CD14-positive monocyte (primary cell): Measurements from ENCODE around the gene KLHDC7B. TPM values are rescaled to one million over a fixed set of nuclear protein-coding genes. Genes with fewer than 3 reads are reported as not detected.

Experiments used
- DNase-seq, 3 donors: peaks; one replicate each; pipeline ENCODE4 v3.0.0-alpha.2; 2011 to 2022
- H2AFZ ChIP-seq: 2 replicates; pipeline ENCODE4 v1.6.0; 2012; ENCODE audit warnings: mild to moderate bottlenecking, low read depth, low read length, inconsistent platforms; ENCODE audit not compliant: insufficient read depth, poor library complexity, severe bottlenecking
- H3K27ac ChIP-seq, 2 donors: 1 replicate in 1 of 2; 2 replicates in 1 of 2; pipeline ENCODE4 v1.5.1; 2012 to 2013; ENCODE audit warnings: low read length in 2 of 2, control low read depth in 1 of 2, inconsistent platforms in 1 of 2, low read depth in 1 of 2, mild to moderate bottlenecking in 1 of 2
- H3K27me3 ChIP-seq, 2 donors: one replicate each; pipeline versions ENCODE4 v1.6.0 to v1.6.1; 2011 to 2013; ENCODE audit warnings: low read length in 2 of 2; ENCODE audit not compliant: control insufficient read depth in 2 of 2, insufficient read depth in 2 of 2
- H3K36me3 ChIP-seq, 2 donors: replicated peaks in 1 of 2; 1 replicate in 1 of 2; 2 replicates in 1 of 2; pipeline versions ENCODE4 v1.5.1 to v1.6.1; 2012 to 2013; ENCODE audit warnings: low read length in 2 of 2, control low read depth in 1 of 2, inconsistent platforms in 1 of 2, mild to moderate bottlenecking in 1 of 2; ENCODE audit not compliant: insufficient read depth in 2 of 2, control insufficient read depth in 1 of 2
- H3K4me1 ChIP-seq, 2 donors: 1 replicate in 1 of 2; 2 replicates in 1 of 2; pipeline versions ENCODE4 v1.5.1 to v1.6.1; 2012 to 2013; ENCODE audit warnings: low read length in 2 of 2, control low read depth in 1 of 2, inconsistent platforms in 1 of 2, mild to moderate bottlenecking in 1 of 2, moderate library complexity in 1 of 2; ENCODE audit not compliant: insufficient read depth in 2 of 2, control insufficient read depth in 1 of 2
- H3K4me2 ChIP-seq: replicated peaks from 2 replicates; pipeline ENCODE3; 2012; ENCODE audit warnings: low read length, moderate library complexity, mild to moderate bottlenecking; ENCODE audit not compliant: poor library complexity, severe bottlenecking; ENCODE audit errors: extremely low read depth
- H3K4me3 ChIP-seq, 3 experiments: fragments of 200-600 bp in 1 of 3; sonication (generic) in 1 of 3; replicated peaks in 1 of 3; 1 replicate in 2 of 3; 2 replicates in 1 of 3; pipeline ENCODE4 v1.5.1; 2011 to 2013; ENCODE audit warnings: low read length in 3 of 3, mild to moderate bottlenecking in 3 of 3, control low read depth in 2 of 3, low read depth in 2 of 3, inconsistent platforms in 1 of 3, moderate library complexity in 1 of 3
- H3K79me2 ChIP-seq: 2 replicates; pipeline ENCODE4 v1.6.0; 2012; ENCODE audit warnings: mild to moderate bottlenecking, control low read depth, inconsistent platforms, low read length, moderate library complexity; ENCODE audit not compliant: insufficient read depth
- H3K9ac ChIP-seq: 2 replicates; pipeline ENCODE4 v1.6.0; 2017; ENCODE audit warnings: low read length, mild to moderate bottlenecking; ENCODE audit not compliant: insufficient read depth, poor library complexity, severe bottlenecking
- H3K9me3 ChIP-seq, 2 donors: replicated peaks in 1 of 2; 1 replicate in 1 of 2; 2 replicates in 1 of 2; pipeline versions ENCODE4 v1.5.1 to v1.6.1; 2012 to 2013; ENCODE audit warnings: low read length in 2 of 2, control low read depth in 1 of 2; ENCODE audit not compliant: control insufficient read depth in 1 of 2, insufficient read depth in 1 of 2
- H4K20me1 ChIP-seq: 2 replicates; pipeline ENCODE4 v1.6.0; 2012; ENCODE audit warnings: mild to moderate bottlenecking, low read length, control low read depth, moderate library complexity; ENCODE audit not compliant: insufficient read depth
- H3K27ac Mint-ChIP-seq, 7 donors: one replicate each; pipeline ENCODE4 v1.8.0; 2020; ENCODE audit warnings: mild to moderate bottlenecking in 7 of 7, mixed read lengths in 7 of 7, moderate library complexity in 6 of 7, inconsistent platforms in 2 of 7
- H3K27me3 Mint-ChIP-seq, 3 donors: one replicate each; pipeline ENCODE4 v1.8.0; 2021 to 2022; ENCODE audit warnings: low read depth in 3 of 3, mild to moderate bottlenecking in 3 of 3, mixed read lengths in 3 of 3, moderate library complexity in 3 of 3, inconsistent platforms in 1 of 3
- H3K36me3 Mint-ChIP-seq, 2 donors: one replicate each; pipeline ENCODE4 v1.8.0; 2020; ENCODE audit warnings: mixed read lengths in 2 of 2, inconsistent platforms in 1 of 2, mild to moderate bottlenecking in 1 of 2
- H3K4me1 Mint-ChIP-seq: one replicate; pipeline ENCODE4 v1.8.0; 2020; ENCODE audit warnings: mild to moderate bottlenecking, mixed read lengths
- H3K4me3 Mint-ChIP-seq, 2 donors: one replicate each; pipeline ENCODE4 v1.8.0; 2020; ENCODE audit warnings: mild to moderate bottlenecking in 2 of 2, mixed read lengths in 2 of 2, moderate library complexity in 1 of 2
- H3K9me3 Mint-ChIP-seq, 7 donors: one replicate each; pipeline ENCODE4 v1.8.0; 2020 to 2022; ENCODE audit warnings: mixed read lengths in 7 of 7, mild to moderate bottlenecking in 6 of 7, moderate library complexity in 6 of 7, inconsistent platforms in 2 of 7
- WGBS: methylation state at CpG from one replicate; pipeline ENCODE4 v1.1.5; 2013; ENCODE audit warnings: missing lambda C conversion rate; ENCODE audit not compliant: insufficient coverage; 5-methylcytosine and 5-hydroxymethylcytosine counted together
- intact Hi-C, 2 donors: fragments of 100-400 bp; cut with micrococcal nuclease; formaldehyde crosslinking; loops; one replicate each; pipeline versions ENCODE4 v1.15.0 to v1.15.1; 2023
- polyA plus RNA-seq, 3 donors: library from polyadenylated mRNA; depleted of rRNA in 1 of 3; unstranded in 2 of 3; stranded (reverse) in 1 of 3; fragments of 300-500 nt in 2 of 3; fragments of >200 nt in 1 of 3; fragmentation: Illumina TruSeq in 2 of 3; gene quantifications; 1 replicate in 2 of 3; 2 replicates in 1 of 3; pipeline ENCODE4 v1.2.3, GENCODE V29; 2012 to 2021
- TF ChIP-seq, protein P1 (sequence below): fragments of 200-600 bp; IDR thresholded peaks from one replicate; pipeline ENCODE4 v1.8.0; 2022; ENCODE audit warnings: antibody characterized with exemption, mild to moderate bottlenecking

The KLHDC7B gene
- polyA plus RNA-seq, 3 donors, result 0.88 to 4.3 (median 1.4) TPM

DNA sequence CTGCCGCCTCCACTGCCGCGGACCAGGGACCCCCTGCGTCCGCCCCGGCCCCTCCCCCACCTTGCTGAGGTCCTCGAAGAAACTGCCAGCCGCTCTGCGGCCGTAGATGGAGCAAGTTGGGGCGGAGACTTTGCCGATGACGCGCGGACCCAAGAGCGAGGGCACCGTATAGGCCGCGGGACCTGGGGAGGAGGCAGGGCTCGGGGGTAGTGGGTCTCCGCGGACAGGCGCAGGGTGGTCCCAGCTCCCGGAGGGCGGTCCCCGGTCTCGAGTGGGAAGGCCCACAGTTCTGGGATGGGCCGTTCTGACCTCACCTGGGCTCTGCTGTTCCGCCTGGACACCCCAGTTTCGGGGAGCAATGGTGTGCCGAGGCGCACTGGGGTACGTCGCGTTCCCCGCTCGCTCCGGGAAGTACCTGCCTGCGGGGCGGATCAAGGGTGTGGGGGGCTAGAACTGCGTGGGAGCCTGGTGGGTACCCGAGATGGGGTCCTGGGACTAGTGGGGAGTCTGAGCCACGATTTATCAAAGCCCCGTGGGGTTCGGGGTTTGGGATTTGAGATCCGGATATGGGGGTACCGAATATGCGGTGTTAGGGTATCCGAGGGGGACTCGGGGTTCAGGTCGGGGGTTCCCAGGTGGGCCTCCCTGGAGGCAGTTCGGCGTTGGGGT is 14.7 kb upstream of the KLHDC7B start:
- Histone ChIP-seq H3K79me2 (peaks cover 81% of the 10 kb centered on the region), H4K20me1 (peaks cover 38% of the 10 kb centered on the region), H3K4me1 (peaks cover 67 to 87% of the 10 kb centered on the region in 2 donors), H3K4me3 (peak overlapping the region; percentile 72 to 99 (median 92)), H3K9me3 (no peaks in the 10 kb centered on the region), H3K9ac (peak overlapping the region; percentile 100), H3K4me2 (peak overlapping the region; percentile 95), H3K36me3 (peaks cover 13 to 16% of the 10 kb centered on the region in 2 donors), H2AFZ (no peak overlapping the region), H3K27ac (peak overlapping the region; percentile 100), H3K27me3 (no peaks in the 10 kb centered on the region)
- H3K36me3 Mint-ChIP-seq, result peaks cover 23 to 25% of the 10 kb centered on the region in 2 donors
- DNase-seq, result peak; percentile 78 to 88 (median 82)
- 0% methylated on average over 53 of the region's 53 CpGs for WGBS
- no peaks in the 10 kb centered on the region for H3K9me3 Mint-ChIP-seq
- peaks cover 50% of the 10 kb centered on the region for H3K4me1 Mint-ChIP-seq
- intact Hi-C loops, result loop anchor here (1.0 to 10.0 kb wide), 5 partner anchors 8 to 596 kb away; partner anchors contain the start of gene TRABD (in 1 of the 2)
- TF ChIP-seq, protein P1, sequence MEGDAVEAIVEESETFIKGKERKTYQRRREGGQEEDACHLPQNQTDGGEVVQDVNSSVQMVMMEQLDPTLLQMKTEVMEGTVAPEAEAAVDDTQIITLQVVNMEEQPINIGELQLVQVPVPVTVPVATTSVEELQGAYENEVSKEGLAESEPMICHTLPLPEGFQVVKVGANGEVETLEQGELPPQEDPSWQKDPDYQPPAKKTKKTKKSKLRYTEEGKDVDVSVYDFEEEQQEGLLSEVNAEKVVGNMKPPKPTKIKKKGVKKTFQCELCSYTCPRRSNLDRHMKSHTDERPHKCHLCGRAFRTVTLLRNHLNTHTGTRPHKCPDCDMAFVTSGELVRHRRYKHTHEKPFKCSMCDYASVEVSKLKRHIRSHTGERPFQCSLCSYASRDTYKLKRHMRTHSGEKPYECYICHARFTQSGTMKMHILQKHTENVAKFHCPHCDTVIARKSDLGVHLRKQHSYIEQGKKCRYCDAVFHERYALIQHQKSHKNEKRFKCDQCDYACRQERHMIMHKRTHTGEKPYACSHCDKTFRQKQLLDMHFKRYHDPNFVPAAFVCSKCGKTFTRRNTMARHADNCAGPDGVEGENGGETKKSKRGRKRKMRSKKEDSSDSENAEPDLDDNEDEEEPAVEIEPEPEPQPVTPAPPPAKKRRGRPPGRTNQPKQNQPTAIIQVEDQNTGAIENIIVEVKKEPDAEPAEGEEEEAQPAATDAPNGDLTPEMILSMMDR, result no peak
- peak overlapping the region; percentile 90 to 93 for H3K4me3 Mint-ChIP-seq
- H3K27ac Mint-ChIP-seq, result peak overlapping the region; percentile 99 to 100 (median 99)
- H3K27me3 Mint-ChIP-seq, result no peaks in the 10 kb centered on the region

DNA sequence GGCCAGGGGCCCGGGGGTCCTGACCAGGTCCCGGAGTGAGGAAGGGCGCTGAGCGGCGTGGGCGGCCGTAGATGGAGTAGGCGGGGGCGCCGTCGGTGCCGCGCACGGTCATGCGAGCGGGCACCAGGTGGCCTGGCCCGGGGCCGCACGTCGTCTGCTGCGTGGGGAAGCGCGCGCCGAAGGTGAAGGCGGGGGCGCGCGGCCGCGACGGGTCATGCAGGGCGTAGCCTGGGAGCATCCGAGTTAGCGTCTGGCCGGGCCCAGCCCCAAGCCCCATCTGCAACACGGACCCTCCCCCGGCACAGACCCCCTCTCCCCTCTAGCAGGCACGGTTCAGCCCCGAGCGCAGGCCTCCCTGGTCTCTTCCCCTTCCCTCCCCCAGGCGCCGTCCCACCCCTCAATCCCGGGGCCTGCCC is 14.1 kb upstream of the KLHDC7B start:
- under 1% methylated on average over 43 of the region's 44 CpGs for WGBS
- peak overlapping the region; percentile 95 for H3K4me2 ChIP-seq
- no peaks in the 10 kb centered on the region for H3K9me3 Mint-ChIP-seq

More for the DNA sequence above, 14.1 kb upstream of the KLHDC7B start:
- Mint-ChIP-seq H3K27ac (peak overlapping the region; percentile 99 to 100 (median 99)), H3K4me3 (peak overlapping the region; percentile 90 to 93), H3K4me1 (peaks cover 55% of the 10 kb centered on the region), H3K27me3 (no peaks in the 10 kb centered on the region), H3K36me3 (peaks cover 23 to 25% of the 10 kb centered on the region in 2 donors)
- H3K4me1 ChIP-seq, result peaks cover 73 to 87% of the 10 kb centered on the region in 2 donors
- no peaks in the 10 kb centered on the region for H3K27me3 ChIP-seq
- H3K27ac ChIP-seq, result peak overlapping the region; percentile 100
- intact Hi-C loops, result loop anchor here (1.0 to 10.0 kb wide), 4 partner anchors 8 to 597 kb away; partner anchors contain the start of gene TRABD (in 1 of the 2)
- H3K4me3 ChIP-seq, result peak overlapping the region; percentile 72 to 99 (median 92)
- H3K9ac ChIP-seq, result peak overlapping the region; percentile 100
- H3K79me2 ChIP-seq, result peaks cover 84% of the 10 kb centered on the region
- peaks cover 32% of the 10 kb centered on the region for H4K20me1 ChIP-seq
- TF ChIP-seq, protein P1, result no peak
- H2AFZ ChIP-seq, result no peak overlapping the region
- H3K36me3 ChIP-seq, result peaks cover 13 to 16% of the 10 kb centered on the region in 2 donors
- DNase-seq, result peak; percentile 65 to 87 (median 72)
- H3K9me3 ChIP-seq, result no peaks in the 10 kb centered on the region
